Panc1 (cell line): ENCODE measurements around the gene ZNF398. TPM values are rescaled to one million over a fixed set of nuclear protein-coding genes. Genes with fewer than 3 reads are reported as not detected.

Experiments used
- ATAC-seq: fragments of 200-7000 bp; cut with Tn5 transposase; 2 replicates; pipeline ENCODE4 v1.9.1; 2020; ENCODE audit warnings: mild to moderate bottlenecking, moderate library complexity
- BruUV-seq: library from RNA; stranded (reverse); fragments of 400-500 nt; replicated peaks from 2 replicates; lab custom pipeline; 2021; lab: Mats Ljungman, UMichigan
- CTCF ChIA-PET: fragments of 300-600 bp; sonication (Branson Sonifier 250); formaldehyde crosslinking; loops from one replicate; lab custom pipeline; 2022; ENCODE audit warnings: antibody characterized with exemption; lab: Charles Lee
- POLR2A ChIA-PET: fragments of 300-600 bp; sonication (Branson Sonifier 250); formaldehyde crosslinking; loops from one replicate; lab custom pipeline; 2022; ENCODE audit warnings: antibody characterized with exemption; lab: Charles Lee
- DNase-seq: peaks from one replicate; pipeline ENCODE4 v3.0.0-alpha.2; 2010; ENCODE audit warnings: low read depth, low spot score
- H3K27ac ChIP-seq: 2 replicates; pipeline ENCODE4 v1.5.1; 2011; ENCODE audit warnings: mild to moderate bottlenecking, low read length, inconsistent platforms
- H3K27me3 ChIP-seq: fragments of 200-500 bp; sonication (Bioruptor generic); 2 replicates; pipeline ENCODE4 v1.6.0; 2014; ENCODE audit warnings: low read length, inconsistent platforms; ENCODE audit not compliant: control insufficient read depth, insufficient read depth
- H3K36me3 ChIP-seq: fragments of 200-500 bp; sonication (Bioruptor generic); 2 replicates; pipeline ENCODE4 v1.5.1; 2014; ENCODE audit warnings: inconsistent platforms, mild to moderate bottlenecking, low read length, moderate library complexity; ENCODE audit not compliant: control insufficient read depth, insufficient read depth
- H3K4me1 ChIP-seq: 2 replicates; pipeline ENCODE4 v1.5.1; 2011; ENCODE audit warnings: inconsistent platforms, mild to moderate bottlenecking, low read length, moderate library complexity; ENCODE audit not compliant: control insufficient read depth, insufficient read depth
- H3K4me3 ChIP-seq, 2 experiments: 2 replicates each; pipeline ENCODE4 v1.5.1; 2011 to 2012; ENCODE audit warnings: low read depth in 2 of 2, low read length in 2 of 2, mild to moderate bottlenecking in 2 of 2, inconsistent platforms in 1 of 2, moderate library complexity in 1 of 2
- H3K9me3 ChIP-seq: fragments of 200-500 bp; sonication (Bioruptor generic); 2 replicates; pipeline ENCODE4 v1.5.1; 2014; ENCODE audit warnings: low read depth, mild to moderate bottlenecking, inconsistent platforms, low read length, moderate library complexity; ENCODE audit not compliant: control insufficient read depth, insufficient read depth
- CTCF ChIP-seq: fragments of 450-650 bp; IDR thresholded peaks from 2 replicates; pipeline ENCODE4 v1.5.1; 2017; ENCODE audit warnings: mild to moderate bottlenecking
- POLR2AphosphoS5 ChIP-seq: IDR thresholded peaks from 2 replicates; pipeline ENCODE4 v1.6.1; 2012; ENCODE audit warnings: mild to moderate bottlenecking, low read depth, low read length, moderate library complexity
- REST ChIP-seq, 2 experiments: IDR thresholded peaks; 2 replicates each; pipeline ENCODE4 v1.6.1; 2011 to 2012; ENCODE audit warnings: low read depth in 2 of 2, control low read depth in 1 of 2, low read length in 1 of 2, mild to moderate bottlenecking in 1 of 2, moderate library complexity in 1 of 2; ENCODE audit not compliant: insufficient read depth in 1 of 2
- SIN3A ChIP-seq: IDR thresholded peaks from 2 replicates; pipeline ENCODE4 v1.6.1; 2012; ENCODE audit warnings: low read depth, mild to moderate bottlenecking, low read length, moderate library complexity, borderline replicate concordance; ENCODE audit not compliant: insufficient read depth
- TCF7L2 ChIP-seq: IDR thresholded peaks from 2 replicates; pipeline ENCODE4 v1.6.1; 2011; ENCODE audit warnings: mild to moderate bottlenecking, low read depth, low read length, inconsistent platforms
- in situ Hi-C: cut with HindIII; loops from 2 replicates; pipeline ENCODE4 v1.10.0; 2016; ENCODE audit warnings: low sequenced_read_pairs, low pct_unique_long_range_greater_than_20kb
- intact Hi-C: fragments of 100-400 bp; cut with micrococcal nuclease; formaldehyde crosslinking; loops from one replicate; pipeline ENCODE4 v1.10.0; 2022; ENCODE audit not compliant: unreplicated experiment
- total RNA-seq: library from RNA; stranded (reverse); gene quantifications from one replicate; pipeline ENCODE4 v1.2.1, GENCODE V29; 2021; ENCODE audit not compliant: unreplicated experiment

The ZNF398 gene
- total RNA-seq, 1 experiment from 2014 or later: 14.1 TPM

- in situ Hi-C loops (no loop called here), intact Hi-C loops (no loop called here)
- H3K9me3 ChIP-seq: no peaks in the 10 kb centered on the region
- TF ChIP-seq TCF7L2 (no peak), CTCF (no peak), POLR2AphosphoS5 (no peak), SIN3A (no peak), REST (IDR thresholded peaks at IDR 0.05; ENCODE audit: insufficient read depth in 1 of 2, low read depth in 2 of 2, low read length in 1 of 2) (no peak)
- H3K4me3 ChIP-seq: no peak overlapping the region
- ChIA-PET CTCF (no interaction called here), POLR2A (interaction anchor here (0.6 to 0.7 kb wide), 2 partner anchors 31 to 1242 kb away, joined by 3 to 4 read pairs; no protein-coding TSS in a partner anchor)
- ATAC-seq: no peak
- no peaks in the 10 kb centered on the region for H3K27me3 ChIP-seq
- DNase-seq: no peak
- no TSS peak for BruUV-seq
- H3K4me1 ChIP-seq: peaks cover 4% of the 10 kb centered on the region; the same call in 1 of the 2 replicates
- H3K27ac ChIP-seq: no peak overlapping the region
- no peaks in the 10 kb centered on the region; the same call in 1 of the 2 replicates for H3K36me3 ChIP-seq
These were observed 3.7 kb downstream of the ZNF398 start for GRCh38 chr7:149150981-149151380.

GRCh38 chr7:149153346-149153745 is 6.1 kb downstream of the ZNF398 start:
- POLR2A ChIA-PET: no interaction called here
- TF ChIP-seq SIN3A (no peak), TCF7L2 (no peak), REST (IDR thresholded peaks at IDR 0.05; ENCODE audit: insufficient read depth in 1 of 2, low read depth in 2 of 2, low read length in 1 of 2) (no peak), POLR2AphosphoS5 (no peak), CTCF (no peak)
- no peak overlapping the region for H3K27ac ChIP-seq
- no peaks in the 10 kb centered on the region for H3K9me3 ChIP-seq
- no peaks in the 10 kb centered on the region for H3K27me3 ChIP-seq
- BruUV-seq: no TSS peak
- intact Hi-C loops: no loop called here
- DNase-seq: no peak
- H3K4me3 ChIP-seq: no peak overlapping the region
- H3K36me3 ChIP-seq: no peaks in the 10 kb centered on the region; the same call in 1 of the 2 replicates
- in situ Hi-C loops: no loop called here
- no peak for ATAC-seq
- H3K4me1 ChIP-seq: peaks cover 4% of the 10 kb centered on the region; the same call in 1 of the 2 replicates
- CTCF ChIA-PET: no interaction called here
